HEK293 (cell line): ENCODE results near the gene ANGPTL2.

Source experiments
- BCL11A ChIP-seq: fragments of 450-650 bp; formaldehyde crosslinking; IDR thresholded peaks from 2 replicates; pipeline ENCODE4 v1.5.1; 2016; ENCODE audit warnings: low read depth, missing biosample characterization, missing genetic modification characterization
- CTCF ChIP-seq: fragments of 450-650 bp; formaldehyde crosslinking; IDR thresholded peaks from 2 replicates; pipeline ENCODE4 v1.5.1; 2016; ENCODE audit warnings: missing biosample characterization, missing genetic modification characterization
- KLF10 ChIP-seq: fragments of 450-650 bp; IDR thresholded peaks from 2 replicates; pipeline ENCODE4 v1.5.1; 2018; ENCODE audit warnings: missing biosample characterization, mild to moderate bottlenecking, missing genetic modification characterization
- ZNF513 ChIP-seq: fragments of 450-650 bp; IDR thresholded peaks from 2 replicates; pipeline ENCODE4 v1.5.1; 2018; ENCODE audit warnings: missing biosample characterization, missing genetic modification characterization

- TF ChIP-seq KLF10 (tag by site-specific recombination) (no peak), CTCF (tag by site-specific recombination) (no peak), ZNF513 (tag by site-specific recombination) (no peak), BCL11A (no peak)
Measured at GRCh38 chr9:127114606-127115005, 7.8 kb downstream of the ANGPTL2 start.
